Measurements from ENCODE around the gene NFIC.
"Not testable (repeated sequence)": the region's sequence is repeated elsewhere in the genome, so short reads cannot be mapped to it uniquely, and the experiment has no call there.

NFIC gene

GRCh38 chr19:3496392-3497273 is 130.2 kb downstream of the NFIC start:
- DNase-seq = no peak

DNA sequence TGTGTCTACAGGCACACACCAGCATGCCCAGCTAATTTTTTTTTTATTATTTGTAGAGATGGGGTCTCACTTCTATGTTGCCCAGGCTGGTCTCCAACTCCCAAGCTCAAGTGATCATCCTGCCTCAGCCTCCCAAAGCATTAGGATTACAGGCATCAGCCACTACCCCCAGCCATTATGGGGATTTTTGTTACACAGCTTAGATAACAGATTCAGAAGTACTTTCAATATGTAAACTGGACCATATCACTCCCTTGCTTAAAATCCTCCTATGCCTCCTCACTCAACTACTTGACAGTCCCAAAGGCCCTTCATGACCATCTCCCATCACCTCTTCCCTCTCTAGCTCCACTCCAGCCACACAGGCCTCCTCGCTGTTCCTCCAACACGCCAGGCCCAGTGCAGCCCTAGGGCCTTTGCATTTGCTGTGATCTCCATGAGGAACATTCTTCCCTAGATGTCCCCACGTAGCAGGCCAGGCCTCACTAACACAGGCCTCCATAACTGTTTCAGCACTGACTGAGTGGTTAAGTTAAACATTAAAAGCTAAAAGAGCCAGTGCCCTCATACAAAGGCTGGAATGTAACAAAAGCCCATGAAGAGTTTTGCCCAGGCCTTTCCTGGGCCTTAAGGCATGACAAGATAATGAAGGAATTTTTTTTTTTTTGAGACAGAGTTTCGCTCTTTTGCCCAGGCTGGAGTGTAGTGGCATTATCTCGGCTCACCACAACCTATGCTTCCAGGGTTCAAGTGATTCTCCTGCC is 131.6 kb downstream of the NFIC start:
- DNase-seq = no peak

DNA sequence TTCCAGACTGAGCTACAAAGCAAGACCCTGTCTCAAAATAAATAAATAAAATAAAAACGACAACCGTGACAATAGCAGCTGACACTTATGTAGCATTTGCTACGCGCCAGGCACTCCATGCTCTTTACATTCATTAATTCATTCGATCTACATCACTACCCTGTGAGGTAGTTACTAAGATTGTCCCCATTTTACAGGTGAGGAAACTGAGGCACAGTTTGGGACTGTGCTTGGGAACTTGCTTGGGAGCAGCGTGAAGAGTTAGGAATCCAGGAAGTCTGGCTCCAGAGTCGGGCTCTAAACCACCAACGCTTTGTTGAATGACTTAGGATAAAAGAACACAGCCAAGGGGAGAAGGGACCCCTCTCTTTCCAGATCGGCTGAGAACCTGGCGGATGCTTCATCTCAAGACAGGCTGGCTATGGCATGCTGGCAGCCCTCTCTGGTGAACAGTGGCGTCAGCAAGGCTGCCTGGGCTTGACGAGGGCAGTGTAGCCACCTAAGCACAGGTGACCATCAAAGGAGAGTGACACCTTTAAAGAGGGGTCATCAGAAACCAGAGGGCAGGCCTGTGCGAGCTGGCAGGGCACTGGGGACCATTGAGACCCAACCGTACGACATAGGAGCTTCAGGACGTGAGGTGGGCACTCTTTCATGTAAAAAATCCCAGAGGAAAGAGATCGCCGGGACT is 133.5 kb downstream of the NFIC start:
- no peak for DNase-seq

DNA sequence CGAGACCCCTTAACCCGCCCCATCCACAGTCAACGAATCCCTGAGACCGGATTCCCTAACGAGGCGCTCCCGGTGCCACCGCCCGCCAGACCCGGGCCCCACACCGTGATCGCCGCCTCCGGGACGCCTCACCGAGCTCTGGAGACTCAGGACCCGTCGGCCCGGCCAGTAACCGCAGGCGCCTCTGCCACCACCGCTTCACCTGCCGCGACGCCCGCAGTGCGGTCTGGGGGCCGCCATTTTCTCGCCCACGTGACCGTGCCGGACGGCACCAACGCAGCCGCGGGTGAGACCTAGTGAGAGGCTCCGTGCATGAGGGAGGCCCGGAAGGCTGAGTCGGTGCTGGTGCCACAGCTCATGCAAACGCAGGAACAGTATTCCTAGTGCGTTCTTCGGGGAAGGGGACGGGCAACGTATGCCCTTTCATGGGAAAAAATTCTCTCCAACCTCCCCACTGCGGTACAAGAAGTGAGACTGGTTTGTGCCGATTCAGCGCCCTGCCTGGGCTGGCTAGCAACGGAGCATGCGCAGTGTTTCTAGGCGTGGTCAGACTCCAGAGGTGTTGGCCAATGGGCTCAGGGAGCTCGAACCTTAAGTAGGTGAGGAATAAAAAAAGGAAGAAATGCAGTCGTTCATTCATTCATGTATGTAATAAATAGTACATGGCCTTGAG is 134.2 kb downstream of the NFIC start, which contains the start of gene DOHH:
Gene DOHH, minus strand, starts transcription at position 246 of the 673 bp plus-strand sequence. CDS start 3,860 bp downstream, outside the sequence.
- peak; percentile 96 for DNase-seq

DNA sequence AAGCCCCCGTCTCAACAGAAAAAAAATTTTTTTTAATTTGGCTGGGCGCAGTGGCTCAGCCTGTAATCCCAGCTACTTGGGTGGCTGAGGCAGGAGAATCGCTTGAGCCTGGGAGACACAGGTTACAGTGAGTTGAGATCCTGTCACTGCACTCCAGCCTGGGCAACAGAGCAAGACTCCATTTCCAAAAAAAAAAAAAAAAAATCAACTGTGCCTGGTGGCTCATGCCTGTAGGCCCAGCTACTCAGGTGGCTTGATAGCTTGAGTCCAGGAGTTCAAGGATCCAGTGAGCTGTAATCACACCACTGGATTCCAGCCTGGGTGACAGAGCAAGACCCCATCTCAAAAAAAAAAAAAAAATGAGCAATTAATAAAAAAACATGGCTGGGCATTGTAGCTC is 135.4 kb downstream of the NFIC start:
- DNase-seq = no peak

- no peak for DNase-seq
Observed at GRCh38 chr19:3503036-3503572, 136.7 kb downstream of the NFIC start.

GRCh38 chr19:3504735-3505134 is 138.4 kb downstream of the NFIC start:
- no peak for DNase-seq

DNA sequence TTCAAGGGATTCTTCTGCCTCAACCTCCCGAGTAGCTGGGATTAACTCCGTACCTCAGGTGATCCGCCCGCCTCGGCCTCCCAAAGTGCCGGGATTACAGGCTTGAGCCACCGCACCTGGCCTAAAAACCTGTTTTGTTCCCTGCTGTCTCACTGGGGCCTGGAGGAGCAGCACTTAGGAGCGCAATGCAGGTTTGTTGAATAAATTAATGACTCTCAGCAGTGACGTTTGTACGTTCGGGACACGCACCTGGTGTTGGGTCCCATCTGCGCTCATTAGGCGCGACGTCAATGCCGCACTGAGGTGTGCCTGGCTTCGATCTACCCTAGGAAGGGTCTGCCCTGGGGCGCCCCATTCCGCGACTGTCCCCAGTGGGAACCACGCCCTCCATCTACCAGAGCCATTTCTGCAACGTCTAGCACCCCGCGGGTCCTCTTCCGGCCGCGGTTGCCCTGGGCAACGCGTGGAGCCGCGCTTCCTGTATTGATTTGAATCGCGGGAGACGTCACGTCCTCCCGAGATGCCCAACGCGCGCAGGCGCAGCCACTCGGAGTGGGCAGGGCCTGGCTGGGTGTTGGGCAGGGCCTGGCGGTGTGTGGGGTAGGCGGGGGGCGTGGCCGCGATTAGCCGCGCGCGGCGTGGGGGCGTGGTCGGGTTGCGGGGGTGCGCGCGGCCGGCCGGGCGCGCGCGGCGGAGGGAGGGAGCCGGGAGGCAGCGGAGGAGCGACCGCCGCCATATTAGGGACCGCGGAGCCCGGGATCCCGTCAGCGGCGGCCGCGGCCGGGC is 139.4 kb downstream of the NFIC start, which contains the start of gene FZR1:
Gene FZR1, plus strand, starts transcription at position 714 of the 786 bp plus-strand sequence. CDS start 16,679 bp downstream, outside the sequence.
- peak; percentile 99 for DNase-seq

DNA sequence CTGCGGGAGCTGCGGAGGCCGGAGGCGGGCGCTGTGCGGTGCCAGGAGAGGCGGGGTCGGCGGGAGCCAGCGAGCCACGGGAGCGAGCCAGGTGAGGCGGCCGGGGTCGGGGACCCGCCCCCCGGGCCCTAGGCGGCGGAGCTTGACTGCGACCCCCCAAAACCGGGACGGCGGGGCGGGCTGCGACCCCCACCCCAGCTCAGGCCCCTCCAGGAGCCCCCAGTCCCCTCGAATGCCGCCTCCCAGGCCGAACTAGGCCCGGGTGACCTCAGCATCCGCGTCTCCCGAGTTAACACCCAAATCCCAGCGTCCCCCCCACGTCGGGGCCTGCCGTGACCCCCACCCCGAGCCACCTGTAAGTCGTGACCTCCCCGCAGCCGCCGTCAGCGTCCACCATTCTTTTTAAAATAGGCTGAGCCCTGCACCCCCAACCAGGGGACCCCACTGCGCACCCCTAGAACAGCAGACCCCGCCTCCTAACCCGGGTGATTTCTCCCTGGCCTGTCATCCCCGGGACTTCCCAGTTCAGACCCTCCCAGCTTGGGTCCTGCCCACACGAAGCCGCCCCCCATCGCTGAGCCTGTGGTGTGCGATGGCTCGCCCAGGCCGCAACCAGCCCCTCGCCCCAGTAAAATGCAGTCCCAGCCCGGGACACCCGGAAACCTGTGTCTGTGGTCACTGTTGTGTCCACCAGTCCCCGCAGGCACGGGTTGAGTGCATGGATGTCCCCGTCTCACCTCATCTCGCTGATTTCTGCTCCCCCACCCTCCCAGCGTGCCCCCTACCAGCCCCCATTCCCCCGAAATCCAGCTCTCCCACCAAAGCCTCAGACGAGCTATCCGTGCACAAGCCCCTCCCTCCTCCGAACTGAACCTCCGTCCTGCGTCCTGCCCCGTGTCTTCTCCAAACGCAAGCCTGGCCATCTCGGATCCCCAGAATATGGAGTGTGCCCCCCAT is 140.3 kb downstream of the NFIC start:
- DNase-seq = no peak

- DNase-seq = no peak
Observed at GRCh38 chr19:3507371-3508120, 141.2 kb downstream of the NFIC start.

DNA sequence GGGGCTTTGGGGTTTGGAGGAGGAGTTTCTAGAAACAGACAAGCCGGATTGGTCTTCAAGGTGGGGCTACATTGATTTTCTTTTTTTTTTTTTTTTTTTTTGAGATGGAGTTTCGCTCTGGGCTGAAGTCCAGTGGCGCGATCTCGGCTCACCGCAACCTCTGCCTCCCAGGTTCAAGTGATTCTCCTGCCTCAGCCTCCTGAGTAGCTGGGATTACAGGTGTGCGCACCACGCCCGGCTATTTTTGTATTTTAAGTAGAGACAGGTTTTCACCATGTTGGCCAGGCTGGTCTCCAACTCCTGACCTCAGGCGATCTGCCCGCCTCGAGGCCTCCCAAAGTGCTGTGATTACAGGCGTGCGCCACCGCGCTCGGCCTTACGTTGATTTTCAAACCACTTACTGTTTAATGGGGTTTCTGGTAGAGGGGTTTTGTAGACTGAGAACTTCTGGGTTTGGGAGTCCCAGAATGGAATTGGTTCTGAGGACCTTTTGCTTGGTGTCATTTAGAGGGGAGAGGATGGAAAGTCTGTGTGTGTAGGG is 141.8 kb downstream of the NFIC start:
- not testable (repeated sequence) for DNase-seq

- no peak for DNase-seq
Observed at GRCh38 chr19:3508771-3509535, 142.6 kb downstream of the NFIC start.

- DNase-seq = no peak
Observed at GRCh38 chr19:3509566-3509989, 143.2 kb downstream of the NFIC start.

GRCh38 chr19:3510727-3511126 is 144.3 kb downstream of the NFIC start:
- DNase-seq = no peak

- no peak for DNase-seq
Observed at GRCh38 chr19:3511506-3512251, 145.3 kb downstream of the NFIC start.

- no peak for DNase-seq
Observed at GRCh38 chr19:3512562-3513228, 146.3 kb downstream of the NFIC start.

Measured in NCI-H1417 treated with DMSO at 0.1 percent for 48 hours (cell line).